ENCODE data around the gene DAP3. TPM values are rescaled to one million over a fixed set of nuclear protein-coding genes. Genes with fewer than 3 reads are reported as not detected.

The DAP3 gene
- total and polyA plus RNA-seq, 2 of the 8 experiments (the other 6 are each of a cell fraction or from before 2014, with no cell fraction given) = 66.3 to 87.1 TPM

DNA sequence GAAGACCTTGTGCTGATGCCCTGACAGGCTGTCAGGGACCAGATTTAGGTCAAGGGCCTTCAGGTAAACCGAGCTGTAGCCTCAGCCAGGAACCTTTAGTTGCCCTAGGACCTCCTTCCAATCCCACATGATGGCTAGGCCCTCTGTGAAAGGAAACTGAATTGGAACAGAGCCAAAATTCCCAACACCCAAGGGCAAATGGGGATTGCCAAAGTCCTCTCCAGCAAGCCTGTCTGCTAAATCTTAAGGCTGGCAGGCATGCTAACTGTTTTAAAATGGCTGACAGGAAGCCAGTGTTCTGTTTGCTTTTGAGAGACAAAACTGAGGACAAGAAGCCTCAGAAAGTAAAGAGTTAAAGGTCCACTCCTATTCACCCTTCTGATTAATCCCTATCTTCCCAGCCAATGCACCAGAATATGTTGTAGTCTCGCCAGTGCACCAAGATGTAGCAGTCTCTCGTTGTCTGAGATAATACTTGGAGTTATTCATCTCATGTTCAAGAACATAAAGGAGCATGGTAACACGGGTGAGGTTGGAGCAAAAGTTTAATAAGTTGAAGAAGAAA is 43.8 kb upstream of the DAP3 start:
- 90% methylated on average over 4 of the region's 4 CpGs; no CpG with 5 or more reads in 1 of the 2 experiments for WGBS, 2 experiments (ENCODE audit: extremely low coverage in 1 of 2, insufficient coverage in 1 of 2, insufficient read length in 1 of 2, insufficient replicate concordance in 2 of 2, low coverage in 1 of 2, low lambda C conversion rate in 2 of 2, missing lambda C conversion rate in 1 of 2)
- CTCF ChIA-PET (ENCODE audit: partially characterized antibody) = no interaction called here
- TF ChIP-seq POLR2A (IDR thresholded peaks at IDR 0.05; ENCODE audit: control extremely low read depth in 1 of 2, low read depth in 2 of 2, low read length in 2 of 2) (no peak), SP2 (IDR thresholded peaks at IDR 0.05; ENCODE audit: low read length) (no peak), RAD21 (IDR thresholded peaks at IDR 0.05 in 1 of 2, conservative IDR thresholded peaks at IDR 0.05 in 1 of 2; ENCODE audit: low read depth in 2 of 2, low read length in 2 of 2) (no peak), CTBP2 (IDR thresholded peaks at IDR 0.05; ENCODE audit: borderline replicate concordance, insufficient read depth, insufficient read length, low read length) (no peak), POLR2AphosphoS5 (IDR thresholded peaks at IDR 0.05; ENCODE audit: low read depth, low read length) (no peak), SRF (IDR thresholded peaks at IDR 0.05; ENCODE audit: low read depth, low read length) (no peak), SP4 (IDR thresholded peaks at IDR 0.05; ENCODE audit: low read length) (no peak)

More for the DNA sequence above, 43.8 kb upstream of the DAP3 start:
- H3K27me3 ChIP-seq (replicated peaks in 1 of 4; ENCODE audit: control insufficient read depth in 3 of 4, extremely low read depth in 1 of 4, insufficient read depth in 3 of 4, low read length in 3 of 4) = no peaks in the 10 kb centered on the region
- H3K36me3 ChIP-seq (ENCODE audit: control insufficient read depth in 2 of 4, insufficient read depth in 4 of 4, low read length in 3 of 4) = no peaks in the 10 kb centered on the region
- H2BK15ac ChIP-seq (ENCODE audit: low read length) = no peak overlapping the region
- H3K14ac ChIP-seq (ENCODE audit: insufficient read length) = no peak overlapping the region
- H4K20me1 ChIP-seq (replicated peaks in 1 of 2; ENCODE audit: control insufficient read depth in 1 of 2, insufficient read depth in 2 of 2, low read length in 2 of 2) = no peaks in the 10 kb centered on the region
- H3K9ac ChIP-seq (replicated peaks in 1 of 4; ENCODE audit: extremely low read depth in 1 of 4, low read depth in 3 of 4, low read length in 3 of 4) = no peak overlapping the region
- H2BK120ac ChIP-seq (replicated peaks; ENCODE audit: low read depth, low read length) = no peak overlapping the region
- H3K23ac ChIP-seq (ENCODE audit: insufficient read length) = no peak overlapping the region
- H3K79me1 ChIP-seq (ENCODE audit: low read depth, low read length) = no peaks in the 10 kb centered on the region
- H3K23me2 ChIP-seq (ENCODE audit: low read depth, low read length) = no peaks in the 10 kb centered on the region
- H2BK20ac ChIP-seq (ENCODE audit: low read length) = no peak overlapping the region
- no peak overlapping the region for H2BK5ac ChIP-seq (ENCODE audit: low read depth, low read length)
- H4K5ac ChIP-seq (ENCODE audit: insufficient read length, low read depth, low read length) = no peak overlapping the region
- no peak overlapping the region for H2AK5ac ChIP-seq (ENCODE audit: low read depth, low read length)
- POLR2A ChIA-PET (ENCODE audit: partially characterized antibody) = no interaction called here
- no peak overlapping the region for H3K4me3 ChIP-seq (ENCODE audit: extremely low read depth in 1 of 4, insufficient read depth in 2 of 4, low read depth in 3 of 4, low read length in 4 of 4)
- no peak overlapping the region for H4K8ac ChIP-seq (ENCODE audit: extremely low read depth, insufficient read depth, low read length)
- no peak overlapping the region for H3K18ac ChIP-seq (ENCODE audit: extremely low read depth, low read length)
- no peaks in the 10 kb centered on the region for H3K4me1 ChIP-seq (replicated peaks in 1 of 4; ENCODE audit: control insufficient read depth in 3 of 4, insufficient read depth in 4 of 4, low read length in 3 of 4)
- H4K91ac ChIP-seq (replicated peaks; ENCODE audit: insufficient read length, low read length) = no peak overlapping the region
- no peak overlapping the region for H2BK12ac ChIP-seq (ENCODE audit: low read depth, low read length)
- H2AFZ ChIP-seq (ENCODE audit: low read length) = no peak overlapping the region
- H3K9me3 ChIP-seq (ENCODE audit: insufficient read depth in 2 of 2, low read depth in 1 of 2, low read length in 1 of 2) = peaks cover 21 to 23% of the 10 kb centered on the region in 2 experiments
- H3K56ac ChIP-seq (replicated peaks; ENCODE audit: insufficient read length, low read depth, low read length) = no peak overlapping the region
- no peak overlapping the region for H3K4ac ChIP-seq (replicated peaks; ENCODE audit: insufficient read length, low read depth, low read length)
- H3K4me2 ChIP-seq (ENCODE audit: insufficient read depth in 1 of 2, low read depth in 2 of 2, low read length in 2 of 2) = no peak overlapping the region
- DNase-seq (ENCODE audit: low read depth in 1 of 2, low spot score in 2 of 2) (no peak), FAIRE-seq (no peak)
- H3K79me2 ChIP-seq (ENCODE audit: control insufficient read depth in 1 of 2, insufficient read depth in 2 of 2, low read length in 2 of 2) = no peaks in the 10 kb centered on the region
- no peak overlapping the region for H3K27ac ChIP-seq (ENCODE audit: low read depth, low read length)
